H1 (cell line): ENCODE measurements around the gene RIPOR2. TPM values are rescaled to one million over a fixed set of nuclear protein-coding genes. Genes with fewer than 3 reads are reported as not detected.

ENCODE experiments used
- BRCA1 ChIP-seq: IDR thresholded peaks from 2 replicates; pipeline ENCODE4 v1.6.1; 2012; ENCODE audit warnings: low read depth, low read length, improper control_type of control experiment
- SIRT6 ChIP-seq: IDR thresholded peaks from one replicate; pipeline ENCODE4 v1.7.1; 2012; ENCODE audit warnings: low read length, inconsistent platforms
- TEAD4 ChIP-seq: IDR thresholded peaks from 2 replicates; pipeline ENCODE4 v1.6.1; 2012; ENCODE audit warnings: low read depth, low read length, inconsistent platforms, mixed read lengths
- ZNF274 ChIP-seq: IDR thresholded peaks from 2 replicates; pipeline ENCODE4 v1.7.0; 2012; ENCODE audit warnings: low read length, borderline replicate concordance; ENCODE audit errors: extremely low read depth
- polyA plus RNA-seq, 7 experiments: library from polyadenylated mRNA; depleted of rRNA in 3 of 7; stranded (reverse) in 5 of 7; unstranded in 2 of 7; fragments of >200 nt in 5 of 7; fragments of 200-250 nt in 2 of 7; gene quantifications; 1 replicate in 5 of 7; 2 replicates in 1 of 7; 4 replicates in 1 of 7; pipeline versions ENCODE4 v1.2.1 to v1.2.3, GENCODE V29; 2011 to 2013; ENCODE audit warnings: missing spikeins in 2 of 7, mixed read lengths in 2 of 7
- total RNA-seq: library from RNA; stranded (reverse); fragmentation: NEBNext Ultra II Directional; extraction: Animal tissue kit (Norgen Biotek cat#: 25700); gene quantifications from 2 replicates; pipeline ENCODE4 v1.2.1, GENCODE V29; 2021

RIPOR2 gene
- total and polyA plus RNA-seq, 2 of the 8 experiments (the other 6 are each of a cell fraction or from before 2014, with no cell fraction given) = 16.7 to 45.6 TPM

DNA sequence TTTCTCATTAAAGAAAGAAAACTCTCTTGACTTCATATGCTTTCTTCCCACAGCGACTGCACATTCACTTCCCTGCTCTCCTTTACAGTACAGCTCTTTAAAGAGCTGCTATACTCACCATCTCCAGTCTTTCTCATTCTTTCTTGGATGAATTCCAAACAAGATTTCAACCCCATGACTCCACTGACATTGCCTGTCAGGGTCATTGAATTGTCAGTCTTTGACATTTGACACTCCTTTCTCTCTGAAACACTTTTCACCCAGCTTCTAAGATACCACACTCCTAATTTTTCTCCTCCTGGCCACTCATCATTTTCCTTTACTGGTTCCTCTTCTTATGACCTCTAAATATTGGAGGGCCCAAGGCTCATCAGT lies 136.2 kb downstream of the RIPOR2 start (continued):
- TF ChIP-seq BRCA1 (no peak), TEAD4 (no peak), ZNF274 (no peak), SIRT6 (no peak)
